Uterus (tissue), 2 donors: ENCODE data around the gene PLOD2.

Source experiments
- POLR2A ChIP-seq, 2 donors: fragments of 450-650 bp; IDR thresholded peaks; one replicate each; pipeline ENCODE4 v1.6.1; 2016; ENCODE audit warnings: antibody characterized with exemption in 2 of 2, mild to moderate bottlenecking in 1 of 2, moderate library complexity in 1 of 2
- TF ChIP-seq, protein P1 (sequence below), 4 experiments: fragments of 200-600 bp in 2 of 4; fragments of 450-650 bp in 2 of 4; sonication (generic) in 2 of 4; IDR thresholded peaks; one replicate each; pipeline ENCODE4 v1.5.1; 2016 to 2019; ENCODE audit warnings: antibody characterized with exemption in 4 of 4, mild to moderate bottlenecking in 2 of 4, moderate library complexity in 1 of 4

DNA sequence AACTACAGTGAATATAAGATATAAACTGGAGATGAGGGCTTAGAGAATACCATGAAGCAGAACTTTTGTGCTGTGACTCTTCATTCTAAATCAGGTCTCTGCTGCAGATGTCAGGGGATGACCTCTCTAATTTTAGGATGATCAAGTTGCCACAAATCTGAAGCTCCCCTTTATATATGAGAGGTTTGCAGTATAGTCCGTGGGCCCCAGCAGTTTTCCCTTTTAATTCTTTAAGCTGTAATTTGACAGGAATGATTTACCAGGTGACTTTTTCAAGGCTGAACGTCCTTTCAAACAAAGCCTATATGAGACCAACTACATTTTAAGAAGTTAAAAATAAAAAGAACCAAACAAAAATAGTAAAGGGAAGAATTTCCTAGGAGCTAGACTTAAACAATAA lies 4.9 kb upstream of the PLOD2 start:
- TF ChIP-seq, protein P1, sequence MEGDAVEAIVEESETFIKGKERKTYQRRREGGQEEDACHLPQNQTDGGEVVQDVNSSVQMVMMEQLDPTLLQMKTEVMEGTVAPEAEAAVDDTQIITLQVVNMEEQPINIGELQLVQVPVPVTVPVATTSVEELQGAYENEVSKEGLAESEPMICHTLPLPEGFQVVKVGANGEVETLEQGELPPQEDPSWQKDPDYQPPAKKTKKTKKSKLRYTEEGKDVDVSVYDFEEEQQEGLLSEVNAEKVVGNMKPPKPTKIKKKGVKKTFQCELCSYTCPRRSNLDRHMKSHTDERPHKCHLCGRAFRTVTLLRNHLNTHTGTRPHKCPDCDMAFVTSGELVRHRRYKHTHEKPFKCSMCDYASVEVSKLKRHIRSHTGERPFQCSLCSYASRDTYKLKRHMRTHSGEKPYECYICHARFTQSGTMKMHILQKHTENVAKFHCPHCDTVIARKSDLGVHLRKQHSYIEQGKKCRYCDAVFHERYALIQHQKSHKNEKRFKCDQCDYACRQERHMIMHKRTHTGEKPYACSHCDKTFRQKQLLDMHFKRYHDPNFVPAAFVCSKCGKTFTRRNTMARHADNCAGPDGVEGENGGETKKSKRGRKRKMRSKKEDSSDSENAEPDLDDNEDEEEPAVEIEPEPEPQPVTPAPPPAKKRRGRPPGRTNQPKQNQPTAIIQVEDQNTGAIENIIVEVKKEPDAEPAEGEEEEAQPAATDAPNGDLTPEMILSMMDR (IDR thresholded peaks at IDR 0.05): no peak
- no peak for TF ChIP-seq POLR2A (IDR thresholded peaks at IDR 0.05)
